Kidney tubule cell (primary cell): ENCODE results near the gene CCL18.
A peak's percentile ranks its signal among the peaks of the same experiment; 100 is the strongest.
"Not testable (repeated sequence)": the region's sequence is repeated elsewhere in the genome, so short reads cannot be mapped to it uniquely, and the experiment has no call there.

ENCODE experiments used
- DNase-seq: peaks from one replicate; pipeline ENCODE4 v3.0.0-alpha.2; 2018; ENCODE audit warnings: low spot score

CCL18 gene

DNA sequence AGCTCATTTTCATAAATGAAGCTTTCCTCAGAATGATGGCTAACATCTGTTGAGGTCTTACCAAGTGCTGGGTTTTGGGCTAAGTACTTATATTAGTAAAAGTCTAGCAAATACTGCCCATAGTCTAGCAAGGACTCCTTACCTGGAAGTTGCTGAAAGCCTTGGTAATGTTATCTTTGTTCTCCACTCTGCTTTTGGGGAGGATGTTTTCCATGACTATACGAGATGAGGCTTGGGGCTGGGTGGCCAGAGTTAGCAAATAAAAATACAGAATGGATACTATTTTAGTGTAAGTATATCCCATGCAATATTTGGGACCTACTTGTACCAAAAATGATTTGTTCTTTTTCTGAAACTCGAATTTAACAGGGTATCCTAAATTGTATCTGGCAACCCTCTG lies 7.7 kb downstream of the CCL18 start:
- DNase-seq: no peak

DNA sequence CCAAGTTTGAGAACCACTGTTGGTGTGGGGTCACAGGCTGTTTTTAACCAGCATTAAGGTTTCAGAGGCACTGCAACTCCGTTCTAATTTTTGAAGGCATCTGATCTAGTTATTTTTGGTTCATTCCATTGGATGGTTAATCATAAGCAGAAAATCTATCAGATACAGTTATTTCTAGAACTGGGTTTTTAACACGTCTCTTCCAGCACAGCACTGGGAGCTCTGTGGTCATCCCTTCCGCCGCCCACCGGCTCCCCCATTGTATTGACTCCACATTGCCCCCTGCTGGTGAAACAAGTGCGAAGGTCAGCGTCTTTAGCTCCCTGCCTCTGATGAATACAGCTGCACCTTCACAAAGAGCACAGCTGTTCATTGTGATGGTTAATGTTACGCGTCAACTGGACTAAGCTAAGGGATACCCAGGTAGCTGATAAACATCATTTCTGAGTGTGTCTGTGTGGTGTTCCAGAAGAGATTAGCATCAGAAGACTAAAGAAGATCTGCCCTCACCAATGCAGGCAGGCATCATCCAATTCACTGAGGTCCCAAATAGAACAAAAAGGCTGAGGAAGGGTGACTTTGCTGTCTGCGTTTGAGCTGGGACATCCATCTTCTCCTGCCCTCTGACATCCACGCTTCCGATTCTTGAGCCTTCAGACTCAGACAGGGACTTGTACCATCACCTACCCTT lies 8.5 kb downstream of the CCL18 start:
- DNase-seq: peak; percentile 43

DNA sequence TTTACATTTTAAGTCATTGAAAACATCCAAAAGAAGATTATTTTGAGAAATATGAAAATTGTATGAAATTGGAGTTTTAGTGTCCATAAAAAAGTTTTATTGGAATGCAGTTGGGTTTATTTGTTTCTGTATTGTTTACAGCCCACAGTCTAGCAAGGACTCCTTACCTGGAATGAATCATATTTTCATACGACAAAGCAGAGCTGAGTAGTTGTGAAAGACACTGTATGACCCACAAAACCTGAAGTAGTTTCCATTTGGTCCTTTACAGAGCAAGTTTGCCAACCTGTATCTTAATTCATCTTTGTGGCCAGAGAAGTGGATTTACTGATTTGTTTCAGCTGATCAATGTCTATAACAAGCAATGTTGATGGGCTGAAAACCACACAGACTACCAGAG lies 10.3 kb downstream of the CCL18 start:
- DNase-seq: no peak

DNA sequence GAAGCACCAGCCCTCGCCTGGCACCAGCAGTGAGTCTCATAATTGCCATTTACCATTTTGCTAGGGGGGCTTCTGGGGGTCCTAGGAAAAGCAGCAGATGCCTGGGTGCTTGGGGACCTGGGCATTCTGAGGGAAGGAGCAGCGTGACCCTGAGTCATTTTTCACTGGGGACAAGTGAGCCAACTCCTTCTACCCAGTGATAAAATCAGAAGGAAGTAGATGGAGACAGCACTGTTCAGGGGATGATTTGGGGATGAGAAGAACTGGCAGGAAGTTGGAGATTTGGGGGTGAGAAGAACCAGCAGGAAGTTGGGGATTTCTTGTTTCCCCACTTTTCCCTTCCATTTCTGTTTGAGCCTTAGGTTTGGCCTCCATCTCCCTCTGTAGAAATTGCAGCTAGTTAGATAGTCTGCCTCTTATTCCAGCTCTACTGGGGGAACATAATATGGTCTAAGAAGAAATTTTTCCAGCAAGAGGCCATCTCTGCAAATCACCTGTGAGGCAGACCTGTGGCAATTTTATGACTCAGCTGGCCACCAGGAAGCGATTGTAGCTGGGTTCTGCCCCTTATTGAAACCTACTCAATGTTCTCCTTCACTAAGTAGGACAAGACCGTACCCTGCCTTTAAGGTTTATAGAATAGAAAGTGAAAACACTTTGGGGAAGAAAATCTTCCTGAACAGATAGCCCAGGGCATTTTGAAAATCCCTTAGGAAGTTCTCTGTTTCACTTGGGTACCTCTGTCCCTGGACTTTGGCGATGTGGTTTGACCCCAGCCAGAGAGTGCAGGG lies 17.8 kb downstream of the CCL18 start:
- DNase-seq: peak; percentile 25

DNA sequence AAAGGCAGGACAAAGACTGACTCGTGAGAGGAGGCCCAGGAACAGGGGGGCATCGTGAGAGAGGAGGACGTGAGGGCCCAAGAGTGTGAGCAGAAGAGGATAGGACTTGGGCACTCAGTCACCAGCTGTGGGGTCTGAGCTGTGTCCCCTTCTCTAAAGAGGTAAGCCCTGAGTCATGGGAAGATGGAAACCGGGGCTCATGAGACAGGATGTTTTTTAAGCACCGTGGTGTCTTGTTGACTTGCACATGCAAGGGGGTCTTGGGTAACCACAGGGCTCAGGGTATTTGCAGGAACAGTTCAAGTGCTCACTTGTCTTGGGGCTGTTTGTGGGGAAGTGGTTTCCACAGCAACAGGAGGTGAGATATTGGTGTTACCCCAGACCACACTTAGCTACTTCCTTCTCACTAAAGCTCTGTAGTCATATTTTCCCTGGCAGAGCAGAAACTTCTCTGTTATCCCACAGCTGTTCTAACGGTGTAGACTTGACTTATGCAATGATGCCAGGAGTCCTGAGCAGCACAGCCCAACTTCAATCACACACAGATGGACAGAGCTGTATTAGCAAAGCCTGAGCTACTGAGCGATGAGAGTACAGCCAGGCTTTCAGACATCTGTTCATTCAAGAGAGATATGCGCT lies 18.5 kb downstream of the CCL18 start:
- not testable (repeated sequence) for DNase-seq

DNA sequence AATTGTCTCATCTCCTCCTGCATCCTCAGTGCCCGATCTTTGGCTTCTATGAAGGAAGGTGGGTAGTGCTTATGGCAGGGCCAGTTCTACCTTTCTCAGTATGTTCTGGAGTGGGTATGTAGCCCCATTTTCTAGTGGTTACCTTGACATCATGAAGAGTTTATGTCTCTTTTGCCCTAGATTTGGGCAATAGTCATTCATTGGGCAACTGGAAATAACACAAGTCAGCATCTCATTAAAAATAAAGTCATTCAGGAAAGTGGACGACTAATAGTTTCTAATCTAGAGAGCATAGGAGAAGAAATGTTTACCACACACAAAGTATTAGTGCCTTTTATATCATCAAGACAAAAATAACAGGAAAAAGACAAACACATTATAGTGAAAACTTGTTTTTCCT lies 19.6 kb downstream of the CCL18 start:
- DNase-seq: not testable (repeated sequence)

DNA sequence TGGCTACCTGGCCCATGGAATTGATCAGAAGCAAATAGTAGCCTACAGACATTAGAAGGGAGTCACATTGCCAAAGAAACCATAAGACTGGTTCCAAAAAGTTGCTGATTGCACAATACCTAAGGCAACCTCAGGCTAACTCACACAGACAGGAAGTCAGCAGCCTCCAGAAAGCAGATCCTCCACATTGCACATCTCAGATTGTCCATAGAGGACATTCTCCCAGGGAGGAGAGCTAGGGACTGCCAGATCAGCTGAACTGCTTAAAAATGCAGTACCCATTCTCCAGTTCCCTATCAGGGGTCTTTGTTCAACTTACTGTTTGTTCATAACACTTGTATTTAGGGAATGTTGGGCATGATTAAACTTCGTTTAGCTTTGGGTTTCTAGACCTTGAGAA lies 21.7 kb downstream of the CCL18 start:
- DNase-seq: no peak

DNA sequence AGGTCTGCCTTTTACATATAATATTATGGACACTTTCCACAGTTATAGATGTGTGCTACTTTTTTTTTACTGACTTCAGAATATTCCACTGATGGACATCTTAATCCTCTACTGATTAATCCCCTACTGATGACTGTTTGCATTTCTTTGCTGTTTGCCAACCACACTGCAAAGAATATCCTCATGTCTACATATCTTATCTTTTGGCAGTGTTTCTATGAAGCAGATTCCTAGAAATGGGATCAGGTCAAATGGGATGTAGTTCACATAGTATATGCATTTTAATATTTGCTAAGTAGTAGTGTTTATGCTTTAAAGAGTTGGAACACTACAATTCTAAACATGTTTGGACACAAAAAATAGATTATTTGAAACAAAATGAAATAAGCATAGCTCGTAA lies 22.7 kb downstream of the CCL18 start:
- DNase-seq: no peak

DNA sequence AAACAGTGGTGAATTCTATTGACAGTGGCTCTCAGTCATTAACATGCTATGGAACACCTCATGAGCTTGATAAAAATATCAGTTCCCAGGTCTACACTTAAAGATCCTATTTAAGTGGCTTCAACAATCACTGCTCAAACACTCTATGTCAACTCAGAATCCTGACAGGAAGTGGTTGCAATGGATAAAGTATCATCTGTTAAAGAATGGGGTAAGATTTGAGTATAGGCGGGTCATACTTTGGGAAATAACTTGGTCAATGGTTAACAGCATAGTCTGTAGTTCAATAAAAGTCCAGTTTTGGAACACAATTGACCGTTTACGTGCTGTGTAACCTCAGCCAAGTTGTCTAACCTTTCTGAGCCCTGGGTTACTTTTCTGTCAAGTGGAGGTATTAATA lies 23.4 kb downstream of the CCL18 start:
- not testable (repeated sequence) for DNase-seq

DNA sequence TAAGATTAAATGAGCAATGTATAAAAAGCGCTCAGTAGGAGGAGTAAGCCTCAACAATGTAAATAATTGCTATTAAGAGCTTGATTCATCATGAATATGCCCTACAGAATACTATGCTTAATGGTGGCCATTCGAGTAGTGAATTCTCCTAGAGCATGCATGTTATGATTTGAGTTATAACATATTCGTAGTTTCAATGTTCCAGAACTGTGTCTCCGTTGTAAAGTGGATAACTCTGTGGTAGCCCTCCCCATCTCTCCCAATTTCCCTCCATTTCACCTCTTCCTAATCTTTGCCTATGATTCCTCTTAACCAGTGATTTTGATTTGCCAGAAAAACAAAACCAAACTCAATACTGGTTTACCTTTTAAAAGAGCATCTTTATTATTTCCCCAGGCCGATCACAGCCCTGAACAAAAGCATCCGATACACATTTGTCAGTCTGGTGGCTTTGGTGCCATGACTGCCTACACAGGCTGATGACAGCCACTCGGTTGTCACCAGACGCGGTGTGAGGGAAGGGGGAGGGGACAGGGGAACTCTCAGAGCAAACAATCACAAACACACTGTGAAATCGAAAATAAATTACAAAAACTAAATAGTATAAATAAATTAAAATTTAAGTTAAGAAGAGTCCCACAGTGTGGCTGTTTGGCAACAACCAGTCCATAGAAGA lies 24.0 kb downstream of the CCL18 start:
- not testable (repeated sequence) for DNase-seq

DNA sequence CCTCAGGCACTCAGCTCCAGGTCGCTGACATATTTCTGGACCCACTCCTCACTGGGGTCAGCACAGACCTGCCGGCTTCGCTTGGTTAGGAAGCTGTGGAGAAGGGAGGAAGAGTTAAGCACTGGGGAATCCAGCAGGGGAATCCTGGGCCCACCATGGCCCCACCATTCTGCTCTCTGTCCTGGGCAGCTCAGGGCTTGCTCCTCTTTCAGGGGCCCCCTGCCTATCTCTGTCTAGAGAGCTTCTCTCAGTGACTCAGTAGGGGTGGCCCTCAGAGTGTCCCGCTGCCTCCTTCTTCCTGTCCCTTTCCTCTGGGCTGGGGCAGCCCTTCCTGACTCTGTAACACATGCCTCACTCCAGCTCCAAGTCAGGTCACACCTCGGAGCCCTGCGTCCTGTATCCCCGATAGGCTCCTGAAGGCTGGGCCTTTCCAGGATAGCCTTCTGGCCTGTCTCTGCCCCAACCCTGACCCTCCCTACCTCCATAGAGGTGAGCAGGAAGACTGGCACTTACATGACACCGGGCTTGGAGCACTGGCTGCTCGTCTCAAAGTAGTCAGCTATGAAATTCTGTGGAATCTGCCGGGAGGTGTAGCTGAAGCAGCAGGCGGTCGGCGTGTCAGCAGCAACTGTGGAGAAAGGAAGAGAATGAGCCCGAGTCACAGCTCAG lies 24.7 kb downstream of the CCL18 start:
- no peak for DNase-seq

DNA sequence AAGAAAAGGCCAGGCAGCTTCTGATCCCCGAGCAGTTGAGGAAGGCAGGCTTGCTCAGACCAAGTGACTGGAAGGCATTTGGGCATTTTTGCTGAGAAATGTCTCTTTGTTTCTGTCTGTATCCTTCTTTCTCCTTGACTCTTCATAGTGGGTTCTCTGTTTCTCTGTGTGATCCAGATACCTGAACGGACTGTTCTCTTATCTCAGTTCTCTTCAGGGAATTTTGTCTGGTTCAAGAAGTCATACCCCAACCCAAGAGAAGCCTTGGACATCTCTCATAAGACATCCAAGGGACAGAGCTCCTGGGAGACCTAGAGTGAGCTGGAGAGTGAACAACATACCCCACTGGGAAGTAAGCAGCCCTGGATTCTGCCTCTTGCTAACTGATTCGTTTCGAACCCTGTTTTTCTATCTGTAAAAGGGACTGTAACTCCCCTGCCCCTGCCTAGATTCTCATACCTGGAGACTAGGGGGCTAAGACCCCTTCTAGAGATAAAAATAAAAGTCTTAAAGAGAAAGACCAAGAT lies 25.3 kb downstream of the CCL18 start:
- DNase-seq: no peak

DNA sequence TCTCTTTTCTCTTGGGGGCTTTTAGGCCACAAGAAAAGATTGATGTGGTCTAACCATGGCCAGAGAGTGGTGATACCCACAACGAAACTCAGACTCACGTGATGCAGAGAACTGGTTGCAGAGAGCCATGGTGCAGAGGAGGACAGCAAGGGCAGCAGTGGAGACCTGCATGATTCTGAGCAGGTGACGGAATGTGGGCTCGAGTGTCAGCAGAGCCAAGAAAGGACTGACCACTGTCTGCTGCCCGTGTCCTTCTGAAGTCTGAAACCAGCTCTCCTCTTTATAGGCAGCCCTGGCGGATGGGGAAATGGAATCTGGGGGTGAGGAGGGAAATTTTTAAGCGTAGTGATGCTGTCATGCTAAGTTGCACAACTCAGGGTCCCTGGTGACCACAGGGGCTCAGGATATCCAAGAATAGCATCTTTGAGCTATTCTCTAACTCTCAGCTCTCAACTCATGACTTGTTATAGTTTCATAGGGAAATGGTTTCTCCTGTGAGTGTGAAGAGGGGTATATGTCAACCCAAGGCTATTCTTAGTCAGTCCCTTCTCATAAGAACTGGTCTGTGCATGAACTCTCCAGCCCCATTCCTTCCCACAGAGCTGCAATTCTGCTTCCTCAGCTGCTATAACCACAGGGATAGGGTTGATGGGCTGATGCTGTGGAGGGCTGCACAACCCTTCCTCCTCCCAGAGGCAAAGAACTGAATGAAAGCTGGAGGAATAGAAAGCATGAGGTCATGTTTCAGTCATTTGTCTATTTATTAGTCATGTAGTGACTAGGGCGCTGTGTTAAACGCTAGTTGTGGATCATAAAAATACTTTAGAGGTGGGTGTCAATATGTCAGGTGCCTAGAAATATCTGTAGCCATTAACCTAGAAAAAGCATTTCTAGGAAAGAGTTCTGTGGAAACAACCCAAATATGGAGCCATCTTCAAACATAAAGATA lies 26.1 kb downstream of the CCL18 start, which contains the start of gene CCL3:
CCL3 (minus strand) TSS at position 256 of the 949 bp plus-strand sequence; CDS start at position 171, 85 bp downstream.
- DNase-seq: peak; percentile 12

DNA sequence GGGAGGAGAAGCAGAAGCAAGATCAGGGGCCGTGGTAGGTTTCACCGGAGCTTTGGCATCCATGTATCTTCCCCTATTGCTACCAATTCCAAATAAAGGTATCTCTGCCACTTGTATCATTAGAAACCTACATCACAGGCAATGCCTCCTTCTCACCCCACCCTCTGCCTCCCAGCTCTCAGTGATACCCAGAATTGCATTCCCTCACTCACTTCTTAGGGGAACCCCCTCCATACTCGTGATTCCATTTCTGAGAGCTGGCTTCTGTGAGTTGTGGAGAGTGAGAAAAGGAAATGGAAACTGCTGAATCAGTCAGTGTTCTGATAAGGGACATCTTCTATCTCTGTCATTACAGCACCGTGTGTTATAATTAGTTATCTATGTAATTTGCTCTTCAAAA lies 28.2 kb downstream of the CCL18 start:
- DNase-seq: no peak

DNA sequence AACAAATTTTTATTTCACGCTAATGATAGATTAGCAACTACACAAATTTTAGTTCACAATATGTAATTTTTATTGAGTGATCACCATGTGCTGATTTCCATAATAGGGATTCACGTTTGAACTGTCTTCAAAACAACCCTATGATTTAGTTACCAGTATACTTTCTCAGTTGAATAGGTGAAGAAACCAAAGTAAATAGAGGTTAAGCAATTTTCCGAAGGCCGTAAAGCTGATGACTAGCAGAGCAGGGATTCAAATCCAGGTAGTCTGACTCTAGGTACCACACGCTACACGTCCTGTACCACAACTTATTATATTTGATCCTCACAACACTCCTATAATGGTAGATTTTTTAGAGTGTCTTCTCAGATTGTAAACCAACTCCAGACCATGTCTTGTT lies 28.6 kb downstream of the CCL18 start:
- DNase-seq: not testable (repeated sequence)

DNA sequence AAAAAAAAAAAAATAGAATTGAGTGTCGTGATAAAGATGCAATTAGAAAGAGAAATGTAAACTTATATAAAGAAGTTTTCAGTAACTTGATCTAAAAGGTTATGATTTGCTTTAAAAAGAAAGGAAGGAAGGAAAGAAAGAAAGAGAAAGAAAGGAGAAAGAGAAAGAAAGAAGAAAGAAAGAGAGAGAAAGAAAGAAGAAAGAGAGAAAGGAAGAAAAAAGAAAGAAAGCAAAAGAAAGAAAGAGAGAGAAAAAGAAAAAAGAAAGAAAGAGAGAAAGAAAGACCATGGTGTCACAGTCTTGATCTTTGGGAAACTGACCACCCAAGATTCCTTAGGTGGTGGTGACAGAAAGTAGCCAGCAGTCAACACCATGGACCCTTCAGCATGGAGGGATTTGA lies 30.2 kb downstream of the CCL18 start:
- DNase-seq: no peak

DNA sequence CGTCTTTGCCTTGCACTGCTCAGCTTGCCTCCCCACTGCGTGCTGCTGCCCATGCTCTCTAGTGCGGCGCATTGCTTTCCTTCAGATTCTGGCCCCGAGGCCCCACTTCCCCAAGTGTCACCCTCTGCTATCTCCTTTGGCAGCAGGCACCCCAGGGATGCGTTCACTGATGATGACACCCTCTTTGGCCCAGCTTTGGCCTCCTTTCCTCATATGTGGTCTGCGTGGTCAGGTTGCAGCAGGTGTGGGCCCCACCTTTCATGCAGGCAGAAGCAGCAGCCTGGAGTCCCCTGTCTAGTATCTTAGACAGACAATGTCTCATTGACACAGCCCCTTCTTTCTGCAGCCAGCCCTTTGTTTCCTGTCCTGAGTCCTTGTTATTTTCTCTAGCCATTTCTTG lies 30.7 kb downstream of the CCL18 start:
- no peak for DNase-seq

DNA sequence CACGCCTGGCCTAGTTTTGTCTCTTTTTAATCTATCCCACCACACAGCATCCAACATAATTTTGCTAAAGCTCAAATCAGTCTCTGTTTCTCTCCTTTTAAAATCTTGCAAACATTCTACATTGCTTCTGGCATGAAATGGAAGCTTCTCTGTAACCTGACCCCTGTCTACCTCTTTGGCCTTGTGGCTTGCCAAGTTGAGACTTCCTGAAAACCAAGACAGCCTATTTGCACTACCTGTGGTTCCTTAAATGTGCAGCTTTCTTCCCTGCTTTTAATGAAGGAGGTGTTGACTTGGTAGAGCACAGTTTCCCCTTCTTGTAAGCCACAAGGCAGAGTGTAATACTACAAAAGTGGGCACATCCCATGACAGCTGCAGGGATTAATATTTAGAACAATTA lies 31.9 kb downstream of the CCL18 start:
- no peak for DNase-seq

DNA sequence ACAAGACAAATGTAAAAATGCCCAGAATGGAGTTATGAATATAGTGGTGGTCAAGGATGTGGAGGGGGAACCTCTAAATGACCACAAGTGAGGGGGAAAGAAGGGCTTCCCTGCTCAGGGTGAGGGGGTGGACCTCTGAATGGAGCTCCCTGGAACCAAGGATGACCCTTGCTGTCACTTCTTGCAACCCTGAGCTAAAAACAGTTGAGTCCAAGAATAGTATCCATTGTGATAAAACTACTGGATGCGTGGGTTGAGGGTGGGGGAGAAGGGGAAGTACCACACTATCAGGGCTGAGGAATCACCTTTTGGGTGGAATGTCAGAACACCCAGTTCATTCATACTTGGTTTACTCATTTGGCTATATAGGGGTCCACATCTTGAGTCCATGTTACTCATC lies 34.9 kb downstream of the CCL18 start:
- not testable (repeated sequence) for DNase-seq

DNA sequence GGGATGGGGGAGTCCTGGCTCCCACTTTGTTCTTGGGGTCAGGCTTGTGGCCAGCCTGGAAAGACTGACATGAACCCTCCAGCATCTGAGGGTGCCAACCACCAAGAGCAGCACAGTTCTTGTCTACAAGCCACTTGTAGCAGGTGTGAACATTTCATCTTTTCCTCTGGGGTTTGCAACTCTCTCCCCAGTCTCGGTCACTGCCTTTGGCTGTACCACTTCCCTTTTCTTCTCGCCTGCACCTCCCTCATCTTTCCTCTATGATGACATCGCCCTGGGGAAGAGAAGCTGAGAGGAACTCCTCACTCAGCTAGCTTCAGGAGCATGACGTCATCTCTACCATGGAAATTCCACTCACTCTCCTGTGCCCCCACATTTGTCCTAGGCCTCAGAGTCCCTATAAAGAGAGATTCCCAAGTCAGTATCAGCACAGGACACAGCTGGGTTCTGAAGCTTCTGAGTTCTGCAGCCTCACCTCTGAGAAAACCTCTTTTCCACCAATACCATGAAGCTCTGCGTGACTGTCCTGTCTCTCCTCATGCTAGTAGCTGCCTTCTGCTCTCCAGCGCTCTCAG lies 39.4 kb downstream of the CCL18 start, which contains the start of gene CCL4:
CCL4 (plus strand) TSS at position 427 of the 575 bp plus-strand sequence; CDS start at position 506, 79 bp downstream.
- not testable (repeated sequence) for DNase-seq
